MCF 10A (cell line): ENCODE data around the gene C8G. TPM values are rescaled to one million over a fixed set of nuclear protein-coding genes. Genes with fewer than 3 reads are reported as not detected.
A peak's percentile ranks its signal among the peaks of the same experiment; 100 is the strongest.

Experiments used
- BruUV-seq: library from RNA; stranded (reverse); fragments of 400-500 nt; replicated peaks from 2 replicates; lab custom pipeline; 2021; lab: Mats Ljungman, UMichigan
- CTCF ChIA-PET: fragments of 300-600 bp; sonication (Branson Sonifier 250); formaldehyde crosslinking; extraction: SDS; loops from one replicate; lab custom pipeline; 2021; ENCODE audit warnings: antibody characterized with exemption, inconsistent platforms; lab: Yijun Ruan, JAX
- POLR2A ChIA-PET: fragments of 300-600, 350-650 bp; sonication (Branson Sonifier 250); formaldehyde crosslinking; extraction: SDS; loops from one replicate; lab custom pipeline; 2020; ENCODE audit warnings: antibody characterized with exemption, inconsistent platforms; lab: Yijun Ruan, JAX
- DNase-seq: peaks from one replicate; pipeline ENCODE4 v3.0.0-alpha.2; 2018; ENCODE audit not compliant: unreplicated experiment
- H3K27ac Mint-ChIP-seq: one replicate; pipeline ENCODE4 v1.8.0; 2022; ENCODE audit warnings: mild to moderate bottlenecking, low read depth, mixed read lengths; ENCODE audit not compliant: unreplicated experiment
- H3K27me3 Mint-ChIP-seq: one replicate; pipeline ENCODE4 v1.8.0; 2022; ENCODE audit warnings: mixed read lengths; ENCODE audit not compliant: insufficient read depth, unreplicated experiment
- H3K36me3 Mint-ChIP-seq: one replicate; pipeline ENCODE4 v1.8.0; 2022; ENCODE audit warnings: mild to moderate bottlenecking, moderate library complexity, mixed read lengths; ENCODE audit not compliant: insufficient read depth, unreplicated experiment
- H3K4me1 Mint-ChIP-seq: one replicate; pipeline ENCODE4 v1.8.0; 2022; ENCODE audit warnings: mixed read lengths; ENCODE audit not compliant: insufficient read depth, unreplicated experiment
- H3K4me3 Mint-ChIP-seq: one replicate; pipeline ENCODE4 v1.8.0; 2022; ENCODE audit warnings: mild to moderate bottlenecking, moderate library complexity, mixed read lengths; ENCODE audit not compliant: unreplicated experiment
- H3K9me3 Mint-ChIP-seq: one replicate; pipeline ENCODE4 v1.8.0; 2022; ENCODE audit warnings: mixed read lengths; ENCODE audit not compliant: unreplicated experiment
- CTCF ChIP-seq: fragments of 200-600 bp; IDR thresholded peaks from one replicate; pipeline ENCODE4 v1.8.0; 2022; ENCODE audit warnings: antibody characterized with exemption, mild to moderate bottlenecking; ENCODE audit not compliant: unreplicated experiment
- intact Hi-C: fragments of 100-400 bp; cut with micrococcal nuclease; formaldehyde crosslinking; loops from 2 replicates; pipeline ENCODE4 v1.14.1; 2022
- total RNA-seq: library from RNA; stranded (reverse); gene quantifications from 2 replicates; pipeline ENCODE4 v1.2.3, GENCODE V29; 2022

C8G gene
- total RNA-seq, 1 experiment from 2014 or later, result 1.0 TPM

GRCh38 chr9:136949239-136949816, 4.3 kb downstream of the C8G start:
- peaks cover 5% of the 10 kb centered on the region for H3K36me3 Mint-ChIP-seq
- no peaks in the 10 kb centered on the region for H3K4me1 Mint-ChIP-seq
- ChIA-PET CTCF (interaction anchor here (0.6 kb wide), 2 partner anchors 51 to 194 kb away, joined by 3 to 4 read pairs; no protein-coding TSS in a partner anchor), POLR2A (interaction anchor here (0.6 to 1.4 kb wide), 3 partner anchors 15 to 67 kb away, joined by 3 to 4 read pairs (median 3); no protein-coding TSS in a partner anchor)
- no peaks in the 10 kb centered on the region for H3K9me3 Mint-ChIP-seq
- peak overlapping the region; percentile 39 for H3K27ac Mint-ChIP-seq
- DNase-seq, result no peak
- no TSS peak for BruUV-seq
- TF ChIP-seq CTCF, result no peak
- peak overlapping the region; percentile 84 for H3K4me3 Mint-ChIP-seq
- intact Hi-C loops, result loop anchor here (10.0 kb wide), 1 partner anchor 105 kb away; the partner anchor contains the start of genes AJM1 and PHPT1
- H3K27me3 Mint-ChIP-seq, result no peaks in the 10 kb centered on the region

GRCh38 chr9:136949817-136950655, 5.0 kb downstream of the C8G start:
- Mint-ChIP-seq H3K9me3 (no peaks in the 10 kb centered on the region), H3K27me3 (no peaks in the 10 kb centered on the region), H3K27ac (peak overlapping the region; percentile 39), H3K36me3 (no peaks in the 10 kb centered on the region), H3K4me1 (no peaks in the 10 kb centered on the region), H3K4me3 (peak overlapping the region; percentile 84)
- ChIA-PET POLR2A (interaction anchor here (0.6 to 1.4 kb wide), 2 partner anchors 15 to 44 kb away, joined by 3 to 4 read pairs; no protein-coding TSS in a partner anchor), CTCF (interaction anchor here (1.3 kb wide), 1 partner anchor 79 kb away, joined by 3 read pairs; no protein-coding TSS in a partner anchor)
- DNase-seq, result peak; percentile 92
- TF ChIP-seq CTCF, result no peak
- no TSS peak for BruUV-seq
- intact Hi-C loops, result loop anchor here (10.0 kb wide), 1 partner anchor 105 kb away; the partner anchor contains the start of genes AJM1 and PHPT1

GRCh38 chr9:136950656-136951276, 5.7 kb downstream of the C8G start:
- Mint-ChIP-seq H3K27ac (no peak overlapping the region), H3K27me3 (no peaks in the 10 kb centered on the region), H3K4me1 (no peaks in the 10 kb centered on the region), H3K4me3 (peak overlapping the region; percentile 84), H3K36me3 (no peaks in the 10 kb centered on the region), H3K9me3 (no peaks in the 10 kb centered on the region)
- no TSS peak for BruUV-seq
- ChIA-PET POLR2A (interaction anchor here (1.4 kb wide), 1 partner anchor 14 kb away, joined by 4 read pairs; no protein-coding TSS in a partner anchor), CTCF (interaction anchor here (0.6 to 1.3 kb wide), 2 partner anchors 78 to 157 kb away, joined by 3 to 6 read pairs; no protein-coding TSS in a partner anchor)
- no peak for DNase-seq
- no peak for TF ChIP-seq CTCF
- intact Hi-C loops, result no loop called here
